GM12865 (cell line): ENCODE measurements around the gene PHRF1.

Experiments used
- DNase-seq: peaks from one replicate; pipeline ENCODE4 v3.0.0; 2010; ENCODE audit warnings: low read depth
- H3K4me3 ChIP-seq: 2 replicates; pipeline ENCODE4 v1.5.1; 2011; ENCODE audit warnings: mild to moderate bottlenecking, low read depth, low read length, control low read depth
- TF ChIP-seq, protein P1 (sequence below): IDR thresholded peaks from 2 replicates; pipeline ENCODE4 v1.5.1; 2011; ENCODE audit warnings: low read length, control low read depth, low read depth, inconsistent platforms; ENCODE audit not compliant: insufficient read depth; ENCODE audit errors: missing control alignments

PHRF1 gene

GRCh38 chr11:601573-602245 lies 25.4 kb downstream of the PHRF1 start:
- H3K4me3 ChIP-seq, result no peak overlapping the region
- no peak for DNase-seq
- TF ChIP-seq, protein P1, sequence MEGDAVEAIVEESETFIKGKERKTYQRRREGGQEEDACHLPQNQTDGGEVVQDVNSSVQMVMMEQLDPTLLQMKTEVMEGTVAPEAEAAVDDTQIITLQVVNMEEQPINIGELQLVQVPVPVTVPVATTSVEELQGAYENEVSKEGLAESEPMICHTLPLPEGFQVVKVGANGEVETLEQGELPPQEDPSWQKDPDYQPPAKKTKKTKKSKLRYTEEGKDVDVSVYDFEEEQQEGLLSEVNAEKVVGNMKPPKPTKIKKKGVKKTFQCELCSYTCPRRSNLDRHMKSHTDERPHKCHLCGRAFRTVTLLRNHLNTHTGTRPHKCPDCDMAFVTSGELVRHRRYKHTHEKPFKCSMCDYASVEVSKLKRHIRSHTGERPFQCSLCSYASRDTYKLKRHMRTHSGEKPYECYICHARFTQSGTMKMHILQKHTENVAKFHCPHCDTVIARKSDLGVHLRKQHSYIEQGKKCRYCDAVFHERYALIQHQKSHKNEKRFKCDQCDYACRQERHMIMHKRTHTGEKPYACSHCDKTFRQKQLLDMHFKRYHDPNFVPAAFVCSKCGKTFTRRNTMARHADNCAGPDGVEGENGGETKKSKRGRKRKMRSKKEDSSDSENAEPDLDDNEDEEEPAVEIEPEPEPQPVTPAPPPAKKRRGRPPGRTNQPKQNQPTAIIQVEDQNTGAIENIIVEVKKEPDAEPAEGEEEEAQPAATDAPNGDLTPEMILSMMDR, result no peak

- H3K4me3 ChIP-seq, result no peak overlapping the region
- TF ChIP-seq, protein P1, result no peak
- DNase-seq, result no peak
Observed at GRCh38 chr11:603154-603553, 26.9 kb downstream of the PHRF1 start.

DNA sequence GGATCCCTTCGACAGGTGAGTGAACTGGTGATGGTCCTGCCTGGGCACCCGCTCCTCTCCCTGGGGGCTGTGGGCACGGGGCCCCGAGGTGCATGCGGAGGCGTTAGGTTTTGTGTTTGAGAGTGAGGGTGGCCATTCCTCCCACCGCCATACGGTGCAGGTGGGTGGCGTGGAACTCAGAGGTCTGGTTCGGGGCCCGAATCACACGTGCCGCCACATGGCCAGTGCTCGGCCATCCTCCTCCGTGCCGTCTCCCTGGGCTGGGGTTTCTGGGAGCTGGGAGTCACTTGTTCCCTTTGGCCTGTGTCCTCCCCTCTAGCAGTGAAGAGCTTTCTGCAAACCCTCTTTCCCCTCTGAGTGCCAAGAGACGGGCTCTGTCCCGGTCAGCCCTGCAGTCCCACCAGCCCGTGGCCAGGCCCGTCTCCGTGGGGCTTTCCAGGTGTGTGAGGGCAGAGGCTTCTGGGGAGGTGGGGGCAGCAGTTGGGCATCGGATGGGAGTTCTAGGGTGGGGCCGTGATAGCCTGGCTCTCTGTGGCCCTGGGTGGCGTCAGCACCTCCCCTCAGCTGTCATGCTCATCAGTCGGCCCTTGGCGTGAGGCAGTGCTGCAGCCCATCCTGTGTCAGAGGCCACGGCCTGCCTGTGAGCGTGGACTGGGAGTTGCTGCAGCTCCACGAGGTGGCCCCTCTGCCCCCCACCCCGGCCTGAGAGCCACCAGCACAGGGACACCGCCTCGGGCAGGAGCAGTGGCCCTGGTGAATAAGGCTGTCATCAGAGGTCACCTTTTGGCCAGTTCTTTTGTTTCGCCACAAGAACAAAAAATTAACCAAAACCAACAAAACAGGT lies 29.2 kb downstream of the PHRF1 start:
- H3K4me3 ChIP-seq, result no peak overlapping the region
- no peak for DNase-seq
- TF ChIP-seq, protein P1, result no peak

DNA sequence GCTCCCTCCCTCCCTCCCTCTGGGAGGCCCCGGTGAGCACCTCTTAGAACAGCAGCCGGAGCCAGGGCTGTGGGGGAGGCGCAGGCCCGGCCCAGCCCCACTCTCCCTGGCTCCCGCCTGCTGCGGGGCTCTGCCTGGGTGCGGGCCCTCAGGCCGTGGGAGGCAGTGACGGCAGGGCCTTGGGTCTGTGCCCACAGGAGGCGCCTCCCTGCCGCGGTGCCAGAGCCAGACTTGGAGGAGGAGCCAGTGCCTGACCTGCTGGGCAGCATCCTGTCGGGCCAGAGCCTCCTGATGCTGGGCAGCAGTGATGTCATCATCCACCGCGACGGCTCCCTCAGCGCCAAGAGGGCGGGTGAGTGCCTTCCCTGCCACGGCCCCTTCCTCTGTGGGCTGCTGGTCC lies 30.0 kb downstream of the PHRF1 start:
- TF ChIP-seq, protein P1, result no peak
- H3K4me3 ChIP-seq, result no peak overlapping the region
- no peak for DNase-seq

GRCh38 chr11:607020-607780 lies 30.9 kb downstream of the PHRF1 start:
- TF ChIP-seq, protein P1, result no peak
- H3K4me3 ChIP-seq, result no peak overlapping the region
- no peak for DNase-seq

DNA sequence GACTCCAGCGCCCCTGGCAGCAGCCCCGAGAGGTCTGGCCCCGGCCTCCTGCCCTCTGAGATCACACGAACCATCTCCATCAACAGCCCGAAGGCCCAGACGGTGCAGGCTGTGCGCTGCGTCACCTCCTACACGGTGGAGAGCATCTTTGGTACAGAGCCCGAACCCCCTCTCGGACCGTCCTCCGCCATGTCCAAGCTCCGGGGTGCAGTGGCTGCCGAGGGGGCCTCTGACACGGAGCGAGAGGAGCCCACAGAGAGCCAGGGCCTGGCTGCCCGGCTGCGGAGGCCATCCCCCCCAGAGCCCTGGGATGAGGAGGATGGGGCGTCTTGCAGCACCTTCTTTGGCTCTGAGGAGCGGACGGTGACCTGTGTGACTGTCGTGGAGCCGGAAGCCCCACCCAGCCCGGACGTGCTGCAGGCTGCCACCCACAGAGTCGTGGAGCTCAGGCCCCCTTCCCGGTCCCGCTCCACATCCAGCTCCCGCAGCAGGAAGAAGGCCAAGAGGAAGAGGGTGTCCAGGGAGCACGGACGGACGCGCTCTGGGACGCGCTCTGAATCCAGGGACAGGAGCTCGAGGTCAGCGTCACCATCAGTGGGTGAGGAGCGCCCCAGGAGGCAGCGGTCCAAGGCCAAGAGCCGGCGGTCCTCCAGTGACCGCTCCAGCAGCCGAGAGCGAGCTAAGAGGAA lies 31.8 kb downstream of the PHRF1 start:
- no peak overlapping the region for H3K4me3 ChIP-seq
- DNase-seq, result no peak
- TF ChIP-seq, protein P1, result no peak
